Nucleus accumbens (tissue), 56 donors: ENCODE measurements around the gene PKD1L1.
"Not testable (repeated sequence)": the region's sequence is repeated elsewhere in the genome, so short reads cannot be mapped to it uniquely, and the experiment has no call there.

Experiments used
- DNase-seq, 56 donors: peaks; one replicate each; lab custom pipeline; 2025; lab: John Stamatoyannopoulos, UW

Gene PKD1L1

DNA sequence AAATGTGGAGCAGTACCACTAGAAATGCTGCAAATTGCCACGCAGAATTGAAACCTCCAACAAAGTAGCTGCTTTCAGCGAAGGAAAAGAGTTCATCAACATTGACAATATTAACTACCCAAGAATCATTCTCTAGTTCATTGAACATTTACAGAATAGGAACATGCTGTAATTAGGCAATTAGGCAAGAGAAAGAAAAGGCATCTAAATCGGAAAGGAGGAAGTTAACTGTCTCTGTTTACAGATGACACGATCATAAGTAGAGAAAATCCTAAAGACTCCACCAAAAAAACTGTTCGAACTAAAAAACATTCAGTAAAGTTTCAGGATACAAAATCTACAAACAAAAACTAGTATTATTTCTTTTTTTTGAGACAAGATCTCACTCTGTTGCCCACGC is 8.9 kb upstream of the PKD1L1 start:
- no peak for DNase-seq

DNA sequence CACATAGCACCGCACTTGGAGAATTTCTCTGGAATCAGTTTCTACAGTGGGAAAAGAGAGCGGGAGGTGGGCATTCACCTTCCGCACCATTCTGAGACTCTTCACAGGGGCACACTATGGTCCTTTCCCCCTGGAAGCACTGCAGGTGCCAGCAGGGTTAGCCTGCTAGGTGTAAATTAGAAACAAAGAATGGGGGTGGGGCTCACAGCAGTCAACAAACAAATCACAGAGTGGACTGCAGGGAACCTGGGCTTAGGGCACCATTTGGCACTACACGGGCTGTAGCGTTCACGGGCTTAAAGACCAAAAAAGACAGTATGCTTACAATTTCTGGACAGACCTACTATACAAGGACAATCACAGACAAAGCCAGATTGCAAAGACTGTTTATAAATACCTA is 8.0 kb upstream of the PKD1L1 start:
- DNase-seq = no peak

DNA sequence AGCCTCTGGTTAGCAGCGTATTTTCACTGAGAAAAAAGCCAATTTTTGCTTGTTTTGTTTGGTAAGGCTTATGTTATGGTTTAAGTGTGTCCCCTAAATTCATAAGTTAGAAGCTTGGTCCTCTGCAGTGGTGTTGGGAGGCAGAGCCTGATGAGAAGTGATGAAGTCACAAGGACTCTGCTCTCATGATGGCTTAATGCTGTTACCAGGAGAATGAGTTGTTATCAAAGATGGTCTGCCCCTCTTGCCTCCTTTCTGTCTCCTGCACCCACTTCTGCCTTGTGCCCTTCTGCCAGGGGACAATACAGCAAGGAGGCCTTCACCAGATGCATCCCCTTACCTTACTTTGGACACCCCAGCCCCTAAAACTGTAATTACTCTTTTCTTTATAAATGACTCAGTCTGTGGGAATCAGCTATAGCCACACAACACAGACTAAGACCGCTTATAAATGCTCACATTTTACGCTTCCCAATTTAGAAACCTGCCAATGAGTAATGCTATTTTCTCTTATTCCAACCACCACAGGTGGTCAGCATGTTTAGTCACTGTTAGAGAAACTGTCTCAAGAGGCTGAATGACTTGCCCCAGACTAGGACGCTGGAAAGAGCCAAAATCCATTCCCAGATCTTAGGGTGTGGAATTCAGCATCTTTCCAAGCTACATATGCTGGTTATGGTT is 6.1 kb upstream of the PKD1L1 start:
- no peak for DNase-seq

DNA sequence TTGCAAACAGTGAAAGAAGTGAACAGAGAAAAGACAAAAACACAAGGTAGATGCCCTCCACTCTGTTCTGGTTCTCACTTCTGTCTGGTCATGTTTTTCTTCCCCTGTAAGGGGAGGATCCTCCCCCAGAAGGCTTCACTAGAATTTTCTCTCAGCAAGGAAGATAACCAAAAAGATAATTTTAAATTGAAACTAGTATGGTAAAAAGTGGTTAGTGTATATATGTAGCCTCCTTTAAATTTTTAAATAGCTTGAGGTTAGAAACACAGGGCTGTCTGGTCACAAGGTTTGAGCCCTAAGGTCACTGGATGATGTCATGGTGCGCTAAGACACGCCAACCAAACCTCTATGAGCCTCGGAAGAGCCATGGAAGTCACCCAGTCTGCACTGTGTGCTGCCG is 5.6 kb upstream of the PKD1L1 start:
- no peak for DNase-seq

DNA sequence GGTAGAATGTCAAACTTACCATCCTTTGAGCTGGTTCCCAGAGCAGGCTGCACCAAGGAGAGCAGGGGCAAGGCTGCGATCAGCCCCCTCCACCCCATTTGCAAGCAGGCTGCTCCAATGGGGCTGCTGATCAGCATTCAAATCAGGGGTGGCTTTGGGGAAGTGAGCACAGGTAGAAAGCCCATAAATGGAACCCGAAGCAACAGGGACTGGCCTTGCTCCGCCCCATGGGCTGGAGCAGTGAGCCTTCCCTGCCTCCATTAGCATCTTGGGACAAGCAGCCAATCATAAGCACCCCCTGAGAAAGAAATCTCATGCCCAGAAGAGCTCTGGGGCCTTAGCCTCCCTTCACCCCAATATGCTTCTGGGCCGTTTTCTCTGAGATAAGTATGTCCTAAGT is 4.0 kb upstream of the PKD1L1 start:
- DNase-seq = no peak

DNA sequence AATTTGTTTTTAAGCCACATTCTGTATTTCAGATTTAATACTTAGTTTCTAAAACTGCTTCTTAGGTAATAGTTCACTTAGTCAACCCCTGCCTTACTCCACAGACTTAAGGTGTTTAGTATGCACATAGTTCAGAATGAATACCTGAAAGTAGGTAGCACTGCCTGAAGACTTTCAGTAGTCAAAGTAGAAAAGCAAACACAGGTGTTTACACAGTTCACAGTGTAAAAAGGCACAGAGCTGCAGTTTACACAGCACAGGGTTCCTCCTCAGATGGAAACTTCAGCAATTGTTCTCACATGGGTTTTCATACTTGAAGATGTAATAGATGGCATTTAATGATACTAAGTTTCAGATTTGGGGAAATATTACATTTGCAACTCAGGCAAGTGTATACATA is 3.1 kb upstream of the PKD1L1 start:
- no peak for DNase-seq

DNA sequence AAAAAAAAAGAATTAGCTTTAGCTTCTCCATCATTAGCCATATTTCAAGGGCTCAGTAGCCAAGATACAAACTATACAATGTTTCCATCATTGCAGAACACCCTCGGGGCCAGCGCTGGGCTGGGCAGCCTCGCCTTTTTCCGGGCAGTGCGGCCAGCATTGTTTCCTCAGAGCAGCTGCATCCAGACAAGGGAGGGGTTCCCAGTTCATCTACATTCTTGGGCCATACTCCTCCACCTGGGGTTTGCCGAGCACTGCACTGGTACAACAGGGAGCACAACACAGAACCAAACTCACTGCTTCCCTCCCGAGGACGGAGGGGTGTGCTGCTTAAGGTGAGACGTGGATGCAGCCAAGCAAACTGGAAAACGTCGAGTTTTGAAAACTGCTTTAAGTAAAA is 2.4 kb upstream of the PKD1L1 start:
- DNase-seq = peak in 2 of 56 donors; percentile 4 to 39

DNA sequence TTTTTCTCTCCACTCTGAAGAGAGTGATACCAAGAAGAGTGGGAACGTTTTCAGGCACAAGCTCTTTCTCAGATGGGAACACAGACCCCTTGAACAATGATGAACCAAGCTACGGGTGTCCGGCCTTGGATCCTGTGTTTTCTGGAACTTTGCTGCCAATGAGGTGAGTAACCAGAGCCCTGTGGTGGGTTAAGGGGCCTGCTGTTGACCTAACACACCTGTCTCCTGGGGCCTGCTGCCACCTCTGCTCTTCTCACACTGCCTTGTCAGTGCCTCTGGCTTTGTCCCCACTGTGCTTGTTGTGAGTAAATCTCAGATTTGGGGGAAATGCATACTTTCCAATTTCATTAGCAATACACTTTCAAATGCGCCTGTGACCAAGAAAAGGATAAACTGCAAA is 1.4 kb upstream of the PKD1L1 start:
- DNase-seq = no peak

DNA sequence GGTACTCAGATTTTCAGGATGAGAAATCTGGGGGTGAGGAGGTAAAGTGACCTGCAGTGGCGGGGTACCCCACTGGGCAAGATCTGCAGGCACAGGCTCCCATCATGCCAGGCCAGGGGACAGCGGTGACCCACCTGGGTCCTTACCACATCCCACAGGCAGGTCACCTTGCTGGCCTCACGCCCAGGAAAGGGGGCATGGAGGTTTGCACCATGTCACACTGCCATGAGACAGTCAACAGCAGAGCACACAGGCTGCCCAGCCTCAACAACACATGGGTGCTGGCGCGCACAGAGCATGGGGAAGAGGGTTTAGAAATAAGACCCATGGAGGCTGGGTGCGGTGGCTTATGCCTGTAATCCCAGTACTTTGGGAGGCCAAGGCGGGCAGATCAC is 914 bp downstream of the PKD1L1 start:
- DNase-seq = no peak

DNA sequence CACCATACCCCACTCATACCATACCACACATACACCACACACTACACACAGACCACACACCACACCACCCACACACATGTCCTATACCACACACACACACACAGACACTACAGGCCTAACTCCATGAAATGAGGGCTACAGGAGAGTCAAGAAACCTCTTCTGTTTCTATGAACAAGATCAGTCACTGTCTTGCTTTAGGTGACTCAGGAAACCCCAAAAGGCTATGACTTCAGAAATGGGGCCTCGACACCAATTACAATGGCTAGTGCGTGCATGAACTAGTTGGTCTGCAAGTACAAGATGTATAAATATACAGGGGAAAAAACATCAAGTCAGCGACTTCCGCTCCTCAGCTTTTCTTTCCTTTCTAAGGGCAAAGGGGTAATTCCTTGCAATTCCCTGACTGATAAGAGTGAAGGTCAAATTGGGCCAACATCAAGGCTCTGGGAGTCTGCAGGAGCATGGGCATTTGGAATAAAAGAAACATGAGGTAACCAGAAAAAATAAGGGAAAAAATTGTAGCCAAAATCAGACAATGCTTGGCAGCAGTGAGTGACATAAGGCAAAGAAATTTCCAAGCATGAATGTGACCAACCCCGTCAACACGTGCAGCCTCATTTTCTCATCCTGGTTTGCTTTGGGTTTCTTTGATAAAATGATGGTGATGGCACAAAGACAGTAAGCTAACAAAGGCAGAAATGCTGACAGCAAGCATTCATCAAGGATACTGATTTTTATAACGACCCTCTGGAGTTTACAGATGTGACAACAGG is 1.5 kb downstream of the PKD1L1 start:
- DNase-seq = no peak

DNA sequence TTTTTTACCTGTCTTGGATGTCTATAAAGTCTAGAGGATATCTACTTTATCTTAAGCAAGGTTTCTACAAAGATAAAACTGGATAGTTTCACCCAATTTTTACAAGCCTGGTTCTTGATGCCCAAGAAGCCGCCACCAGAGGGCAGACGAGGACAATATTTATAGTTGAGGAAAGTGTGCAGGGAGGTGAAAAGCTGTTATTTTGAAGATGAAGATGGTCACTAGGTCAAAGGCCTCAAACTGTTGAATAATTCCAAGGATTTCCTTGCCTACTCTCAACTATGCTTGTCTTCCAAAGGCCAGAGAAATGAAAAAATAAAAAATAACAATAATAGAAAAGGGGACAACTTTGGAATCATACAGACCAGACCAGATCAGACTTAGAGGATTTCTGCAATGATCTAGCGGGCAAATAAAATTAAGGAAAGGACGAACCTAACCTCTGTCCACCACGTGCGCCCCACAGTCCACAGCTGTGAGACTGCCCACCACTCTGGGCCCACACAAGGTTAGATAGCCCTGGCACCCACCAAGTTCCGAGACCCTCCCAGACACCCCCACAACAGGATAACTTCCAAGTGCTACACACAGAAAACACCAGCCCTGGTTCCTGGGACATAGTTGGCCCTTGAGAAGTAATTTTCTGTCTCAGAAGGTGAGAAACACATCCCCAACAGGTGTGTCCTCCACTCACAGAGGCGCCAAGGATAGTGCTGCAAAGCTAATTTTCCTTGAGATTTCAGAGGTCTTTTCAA is 2.8 kb downstream of the PKD1L1 start:
- peak in 43 of 56 donors; percentile 3 to 88 (median 35) for DNase-seq

DNA sequence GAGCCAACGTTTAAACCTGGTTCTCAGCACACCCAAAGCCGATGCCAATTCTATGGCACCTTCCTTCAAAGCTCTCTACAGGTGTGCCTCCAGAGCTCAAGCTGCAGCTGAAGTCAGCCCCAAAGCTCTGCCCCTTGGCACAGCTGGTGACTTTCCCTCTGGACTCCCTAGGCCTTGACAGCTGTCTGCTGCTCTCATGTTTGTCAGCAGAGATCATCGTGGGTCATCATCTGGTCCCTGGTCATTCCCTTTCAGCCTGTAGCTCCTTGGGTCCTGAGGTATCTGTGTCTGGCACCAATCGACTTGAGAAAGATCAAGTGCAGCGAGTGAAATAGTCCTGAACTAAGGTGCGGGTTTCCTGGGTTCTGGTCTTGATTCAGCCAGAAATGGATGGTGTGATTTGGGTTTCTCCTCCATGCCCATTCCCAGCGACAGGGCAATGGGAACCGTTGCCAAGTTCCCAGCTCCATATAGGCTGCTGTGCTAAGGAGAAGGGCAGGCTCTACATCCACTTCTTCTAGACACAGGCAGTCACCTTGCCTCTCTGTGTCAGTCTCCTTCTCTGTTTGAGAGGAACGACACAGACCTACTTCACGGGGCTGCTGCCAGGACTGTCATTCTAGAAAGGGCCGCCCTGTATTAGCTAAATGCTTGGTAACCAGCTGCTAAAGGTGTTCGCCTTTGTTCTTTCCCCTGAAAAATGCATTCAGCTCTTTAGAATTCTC is 3.6 kb downstream of the PKD1L1 start:
- no peak for DNase-seq

DNA sequence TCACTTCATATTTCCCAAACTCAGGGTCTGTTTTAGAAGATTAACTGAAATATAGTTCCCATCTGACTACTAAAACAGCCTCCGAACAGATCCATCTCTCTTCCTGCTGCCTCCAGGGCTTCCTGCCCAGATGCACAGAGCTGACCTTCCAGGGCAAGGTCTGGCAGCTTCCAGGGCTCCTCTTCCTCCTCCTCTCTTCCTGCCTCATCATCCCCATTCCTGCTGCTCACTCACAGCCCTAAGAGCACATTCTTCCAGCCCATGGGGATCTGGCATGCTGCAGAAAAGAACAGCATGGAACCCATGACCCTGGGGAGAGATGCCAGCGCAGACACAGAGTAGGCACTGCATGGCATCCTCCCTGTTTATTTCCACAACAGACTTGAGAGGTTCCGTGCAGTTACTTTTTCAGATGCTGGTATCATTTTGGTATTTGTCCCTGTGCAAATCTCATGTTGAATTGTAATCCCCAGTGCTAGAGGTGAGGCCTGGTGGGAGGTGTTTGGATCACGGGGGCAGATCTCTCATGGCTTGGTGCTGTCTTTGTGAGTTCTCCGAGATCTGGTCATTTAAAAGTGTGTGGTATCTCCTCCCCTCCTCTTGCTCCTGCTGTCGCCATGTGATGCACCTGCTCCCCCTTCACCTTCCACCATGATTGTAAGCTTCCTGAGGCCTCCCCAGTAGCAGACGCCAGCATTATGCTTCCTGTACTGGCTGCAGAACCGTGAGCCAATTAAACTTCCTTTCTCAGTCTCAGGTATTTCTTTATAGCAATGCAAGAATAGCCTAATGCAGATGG is 4.4 kb downstream of the PKD1L1 start:
- DNase-seq = no peak

DNA sequence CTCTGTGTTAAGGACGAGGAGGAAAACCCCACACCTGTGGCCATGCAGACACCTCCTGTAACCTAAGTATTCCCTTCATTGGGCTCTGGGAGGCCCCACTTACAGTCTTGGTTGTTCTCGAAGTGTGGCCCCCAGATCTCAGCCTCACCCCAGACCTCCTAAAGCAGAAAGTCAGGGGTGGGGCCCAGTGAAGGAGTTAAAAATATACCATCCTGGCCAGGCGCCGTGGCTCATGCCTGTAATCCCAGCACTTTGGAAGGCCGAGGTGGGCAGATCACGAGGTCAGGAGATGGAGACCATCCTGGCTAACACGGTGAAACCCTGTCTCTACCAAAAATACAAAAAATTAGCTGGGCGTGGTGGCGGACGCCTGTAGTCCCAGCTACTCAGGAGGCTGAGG is 5.6 kb downstream of the PKD1L1 start:
- not testable (repeated sequence) for DNase-seq

DNA sequence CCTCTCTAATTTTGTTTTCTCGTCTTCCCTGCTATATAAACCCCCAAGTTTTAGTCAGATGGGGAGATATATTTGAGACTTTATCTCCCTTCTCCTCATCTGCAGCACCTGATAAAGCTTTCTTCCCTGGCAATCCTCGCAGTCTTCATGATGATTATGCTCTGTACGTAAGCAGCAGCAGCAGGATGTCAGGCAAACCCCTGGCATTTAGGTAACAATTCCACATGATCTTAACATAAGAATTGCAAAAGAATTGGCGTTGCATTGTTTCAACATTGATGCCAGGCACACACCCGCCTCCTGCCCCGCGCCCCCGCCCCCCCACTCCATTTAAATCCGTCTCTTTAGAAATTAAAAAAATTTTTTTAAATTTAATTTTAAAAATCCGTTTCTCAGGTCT is 6.1 kb downstream of the PKD1L1 start:
- DNase-seq = no peak

DNA sequence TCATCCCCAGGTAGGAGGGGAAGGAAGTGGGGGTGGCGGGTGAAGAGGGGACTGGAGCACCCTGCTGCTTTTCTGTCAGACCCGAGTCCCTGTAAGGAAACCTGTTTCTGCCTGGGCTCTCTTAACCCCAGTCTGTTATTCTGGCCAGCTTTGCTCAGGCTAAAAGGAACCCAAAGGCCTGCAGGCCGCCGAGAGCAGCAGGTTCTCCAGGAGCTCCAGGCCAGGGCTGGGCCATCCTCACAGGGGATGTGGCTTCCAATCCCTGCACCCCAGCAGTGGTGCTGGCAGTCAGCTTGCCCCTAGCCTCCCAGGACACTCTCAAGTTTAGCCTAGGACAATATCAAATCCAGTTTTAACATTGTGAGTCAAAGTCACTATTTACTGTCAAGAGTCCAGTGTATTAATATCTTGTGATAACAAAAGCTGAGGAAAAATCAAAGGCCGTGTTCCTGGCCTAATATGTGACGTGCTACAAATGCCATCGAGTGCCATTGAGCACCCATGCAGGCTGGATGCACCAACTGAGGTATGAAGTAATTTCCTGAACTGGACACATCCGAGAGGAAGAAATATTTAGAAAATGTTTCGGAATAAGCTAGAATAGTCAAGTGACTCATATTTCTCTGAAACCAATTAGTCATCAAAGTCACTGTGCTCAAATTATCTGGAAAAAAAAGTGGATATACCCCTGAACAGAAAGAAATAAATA is 7.0 kb downstream of the PKD1L1 start:
- no peak for DNase-seq

DNA sequence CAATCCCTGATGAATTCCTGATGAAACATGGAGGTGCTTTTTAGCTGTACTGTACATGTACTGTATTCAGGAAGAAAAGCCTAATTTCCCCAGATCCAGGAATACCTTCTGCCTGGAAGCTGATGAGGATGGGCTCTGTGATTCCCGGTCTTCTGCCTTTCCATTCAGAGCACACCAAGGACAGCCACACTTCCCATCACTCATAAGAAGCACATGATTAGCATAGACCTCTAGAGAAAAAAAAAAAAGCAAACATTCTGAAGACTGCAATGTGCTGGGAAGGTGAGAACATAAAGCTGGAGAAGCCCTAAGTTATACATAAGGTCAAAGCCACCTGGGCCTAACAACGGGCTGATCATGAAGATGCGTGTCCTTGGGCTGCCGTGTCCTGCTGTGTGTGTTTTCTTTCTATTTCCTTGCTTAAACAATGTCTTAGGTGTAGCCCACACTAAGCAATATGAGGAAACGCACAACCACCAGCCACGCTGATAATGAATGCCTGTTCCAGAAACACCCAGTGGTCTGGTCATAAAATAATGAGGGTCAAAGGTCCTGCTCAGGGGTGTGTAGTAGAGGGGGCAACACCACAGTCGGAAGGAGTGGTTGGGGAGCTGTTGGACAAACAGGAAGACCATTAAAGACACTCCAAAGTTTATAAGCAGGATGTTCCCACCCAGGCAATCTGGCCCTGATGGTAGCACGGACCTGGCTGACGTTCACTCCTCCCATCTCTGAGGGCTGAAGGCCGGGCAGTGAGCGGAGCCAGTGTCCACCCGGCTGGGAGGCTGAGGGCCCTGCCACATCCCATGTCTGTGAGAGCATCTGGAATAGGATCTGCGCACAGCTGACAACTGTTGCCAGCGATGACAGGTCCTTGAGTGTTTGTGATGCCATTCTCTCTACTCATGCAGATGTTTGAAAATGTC is 7.9 kb downstream of the PKD1L1 start:
- DNase-seq = no peak

DNA sequence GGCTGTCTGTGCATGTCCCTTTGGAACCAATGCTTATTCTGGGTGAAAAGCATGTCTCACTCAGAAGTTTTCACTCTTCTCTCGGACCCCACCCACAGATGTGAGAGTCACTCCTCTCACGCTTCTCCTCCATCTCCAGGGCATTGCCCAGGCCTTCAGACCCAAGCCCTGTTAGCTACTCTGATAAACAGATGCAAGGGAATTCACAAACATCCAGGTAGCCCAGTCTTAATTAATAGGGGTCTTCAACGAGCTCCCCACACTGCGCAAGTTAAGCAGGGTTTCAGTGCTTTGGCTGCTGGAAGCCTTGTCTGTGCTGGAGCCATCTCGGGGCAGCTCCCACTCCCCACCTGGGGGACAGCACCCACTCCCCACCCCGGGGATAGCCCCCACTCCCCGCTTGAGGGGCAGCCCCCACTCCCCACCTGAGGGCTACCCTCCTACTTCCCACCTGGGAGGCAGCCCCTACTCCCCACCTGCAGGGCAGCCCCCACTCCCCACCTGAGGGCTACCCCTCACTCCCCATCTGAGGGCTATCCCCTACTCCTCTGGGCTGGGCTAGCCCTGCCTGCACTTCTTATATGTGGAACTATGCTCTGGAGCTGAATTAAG is 8.7 kb downstream of the PKD1L1 start:
- no peak for DNase-seq
